ENCODE measurements around the gene ARHGEF16.

Gene ARHGEF16

DNA sequence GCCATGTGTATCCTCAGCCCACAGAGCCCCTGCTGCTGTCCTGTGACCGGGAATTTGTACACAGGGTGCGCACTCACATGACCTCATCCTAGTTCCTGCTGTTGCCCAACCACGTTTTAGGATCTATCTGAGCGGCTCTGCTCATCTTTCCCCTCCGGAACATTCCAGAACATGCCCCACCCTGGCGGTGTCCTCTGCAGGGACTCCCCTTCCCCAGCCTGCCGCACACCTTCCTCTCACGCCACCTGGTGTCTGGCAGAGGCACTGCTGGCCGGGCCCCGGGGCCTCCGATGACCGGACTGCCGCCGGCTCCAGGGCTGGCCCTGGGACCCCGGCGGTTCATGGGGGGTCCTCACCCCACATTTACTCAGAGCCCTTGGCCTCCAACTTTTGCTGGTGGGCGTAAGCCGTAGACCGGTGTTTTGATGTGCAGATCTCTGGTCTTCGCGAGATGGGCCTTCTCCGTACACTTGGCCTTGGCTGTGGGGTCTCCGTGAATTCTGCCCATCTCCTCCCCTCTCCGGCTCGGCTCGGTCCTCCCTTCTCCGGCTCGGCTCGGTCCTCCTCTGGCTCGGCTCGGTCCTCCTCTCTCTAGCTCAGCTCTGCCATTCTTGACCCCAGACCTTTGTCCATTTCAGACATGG is 29.5 kb downstream of the ARHGEF16 start:
- DNase-seq: peak; percentile 33

DNA sequence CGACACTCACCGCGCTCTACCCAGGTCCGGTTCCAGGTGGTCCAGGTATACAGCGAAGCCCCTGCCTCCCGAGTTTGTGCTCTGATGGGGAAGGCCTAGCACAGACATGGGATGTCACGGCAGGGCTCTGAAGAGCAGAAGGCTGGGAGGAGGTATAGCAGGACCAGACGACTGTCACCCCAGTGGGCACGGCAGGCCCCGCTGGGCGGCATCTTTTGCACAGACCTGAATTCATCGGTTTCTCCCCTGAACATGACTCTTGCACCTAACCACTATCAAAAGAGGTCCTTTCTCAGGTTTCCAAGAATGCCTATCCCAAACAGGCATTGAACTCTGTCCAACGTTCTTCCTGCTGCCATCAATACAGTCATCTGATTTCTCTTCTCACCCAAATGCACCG is 30.6 kb downstream of the ARHGEF16 start:
- no peak for DNase-seq

DNA sequence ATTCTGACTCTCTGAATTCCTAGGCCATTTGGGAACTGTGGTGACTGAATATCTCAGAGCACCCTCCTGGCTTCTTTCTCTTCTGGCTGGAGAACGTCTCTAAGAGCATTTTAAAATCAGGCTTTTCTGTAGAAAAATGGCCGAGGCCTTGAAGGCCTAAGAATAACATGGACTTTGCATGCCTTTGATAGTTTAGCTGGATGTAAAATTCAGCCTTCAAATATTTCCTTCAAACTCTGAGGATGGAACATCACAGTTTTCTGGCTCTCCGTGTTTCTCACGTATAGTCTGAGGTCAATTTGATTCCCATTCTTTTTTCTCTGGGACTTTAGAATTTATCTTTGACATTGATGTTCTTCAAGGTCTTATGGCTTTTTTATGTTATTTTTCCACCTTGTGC is 34.0 kb downstream of the ARHGEF16 start:
- DNase-seq: no peak

DNA sequence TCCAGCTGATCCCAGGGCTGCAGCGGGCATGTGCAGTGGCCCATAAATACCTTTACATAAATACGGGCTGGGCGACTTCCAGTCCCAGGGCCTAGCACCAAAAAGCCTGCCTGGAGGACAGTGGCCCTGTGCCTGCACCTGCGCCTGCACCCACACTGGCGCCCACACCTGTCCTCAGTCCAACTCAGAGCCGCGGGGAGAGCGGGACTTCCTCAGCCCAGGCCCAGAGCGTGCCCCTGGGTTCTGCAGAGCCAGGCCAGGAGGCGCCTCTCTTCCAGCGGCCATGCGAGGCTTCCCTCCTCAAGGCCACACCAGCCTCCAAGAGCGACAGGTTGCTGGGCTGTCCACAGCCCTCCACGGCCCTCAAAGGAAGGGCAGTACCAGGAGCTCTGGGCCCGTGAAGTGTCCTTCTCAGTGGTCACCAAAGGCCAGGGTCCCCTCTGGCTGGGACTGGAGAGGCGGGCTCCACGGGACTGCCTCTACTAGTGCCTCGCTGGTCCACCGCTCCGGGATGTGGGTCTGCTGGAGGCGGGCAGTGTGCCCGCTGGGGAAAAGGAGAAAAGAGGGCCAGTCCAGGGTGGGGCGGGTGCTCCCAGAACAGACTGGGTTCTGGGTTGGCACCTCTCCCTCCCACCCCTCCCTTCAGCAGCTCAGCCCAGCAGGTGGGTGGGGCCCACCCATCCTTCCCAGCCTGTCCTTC is 35.7 kb downstream of the ARHGEF16 start:
- DNase-seq: no peak

DNA sequence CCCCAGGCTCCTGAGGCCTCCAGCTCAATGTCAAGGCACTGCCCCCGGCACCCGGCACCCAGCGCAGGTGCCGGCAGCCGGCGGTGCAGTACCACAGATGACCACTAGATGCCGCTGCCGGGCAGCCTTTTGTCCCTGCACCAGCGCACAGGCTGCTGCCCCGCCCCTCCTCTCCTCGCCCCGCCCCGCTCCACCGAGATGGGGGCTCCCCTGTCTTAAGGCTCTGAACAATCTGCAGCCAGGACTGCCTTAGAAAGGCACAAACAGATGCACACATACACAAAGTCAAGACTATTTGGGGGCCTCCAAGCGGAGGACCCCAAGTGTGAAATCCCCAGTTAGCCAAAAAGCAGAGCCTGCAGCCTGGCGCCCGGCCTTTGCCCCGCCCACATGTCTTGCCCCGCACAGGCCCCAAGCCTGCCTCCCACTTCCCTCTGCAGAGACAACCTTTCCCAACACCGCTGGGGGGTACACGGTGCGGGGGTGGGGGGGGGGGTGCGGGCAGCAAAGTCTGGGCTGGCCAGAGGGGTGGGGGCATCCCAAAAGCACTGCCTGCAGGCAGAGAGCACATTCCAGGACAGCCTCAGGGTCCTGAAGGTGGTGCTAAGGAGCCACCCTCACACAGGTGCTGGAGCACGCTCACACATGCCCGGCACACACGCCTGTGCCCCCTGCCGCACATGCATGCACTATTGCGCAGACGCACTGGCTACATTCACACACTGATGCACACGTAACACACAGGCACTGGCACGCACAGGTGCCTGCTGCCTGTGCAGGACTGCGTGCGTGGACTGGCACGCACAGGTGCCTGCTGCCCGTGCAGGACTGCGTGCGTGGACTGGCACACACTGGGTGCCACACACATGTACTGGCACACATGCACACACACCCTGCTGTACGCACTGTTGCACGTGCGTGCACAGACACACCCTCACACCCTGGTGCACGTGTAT is 37.1 kb downstream of the ARHGEF16 start:
- DNase-seq: peak; percentile 79

DNA sequence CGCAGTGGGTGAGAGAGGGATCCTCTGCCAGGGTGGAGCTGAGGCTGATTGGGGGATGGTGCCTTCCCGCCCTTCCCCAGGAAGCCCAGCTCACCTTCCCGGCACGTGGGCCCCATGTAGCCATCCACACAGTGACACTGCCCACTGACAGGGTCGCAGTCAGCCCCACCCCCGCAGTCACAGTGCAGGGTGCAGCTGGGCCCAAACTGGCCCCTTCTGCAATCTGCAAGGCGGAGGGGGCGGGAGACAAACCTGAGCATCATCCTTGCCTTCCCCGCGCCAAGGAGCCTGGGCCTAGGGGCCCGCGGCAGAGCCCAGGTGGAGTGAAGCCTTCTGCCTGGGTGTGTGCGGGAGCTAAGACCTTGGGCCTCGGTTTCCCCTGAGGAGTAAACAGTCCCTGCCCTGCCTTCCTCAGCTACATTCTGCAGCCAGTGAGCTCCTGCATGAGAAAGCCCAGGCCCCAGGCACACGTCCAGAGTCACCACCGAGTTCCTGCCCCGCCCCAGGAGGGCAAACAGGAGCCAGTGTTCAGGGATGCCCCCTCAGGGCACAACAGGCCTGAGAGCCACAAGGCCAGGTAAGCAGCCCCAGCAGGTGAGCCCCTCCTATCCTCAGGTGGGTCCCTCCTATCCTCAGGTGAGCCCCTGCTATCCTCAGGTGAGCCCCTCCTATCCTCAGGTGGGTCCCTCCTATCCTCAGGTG is 38.2 kb downstream of the ARHGEF16 start:
- DNase-seq: no peak

DNA sequence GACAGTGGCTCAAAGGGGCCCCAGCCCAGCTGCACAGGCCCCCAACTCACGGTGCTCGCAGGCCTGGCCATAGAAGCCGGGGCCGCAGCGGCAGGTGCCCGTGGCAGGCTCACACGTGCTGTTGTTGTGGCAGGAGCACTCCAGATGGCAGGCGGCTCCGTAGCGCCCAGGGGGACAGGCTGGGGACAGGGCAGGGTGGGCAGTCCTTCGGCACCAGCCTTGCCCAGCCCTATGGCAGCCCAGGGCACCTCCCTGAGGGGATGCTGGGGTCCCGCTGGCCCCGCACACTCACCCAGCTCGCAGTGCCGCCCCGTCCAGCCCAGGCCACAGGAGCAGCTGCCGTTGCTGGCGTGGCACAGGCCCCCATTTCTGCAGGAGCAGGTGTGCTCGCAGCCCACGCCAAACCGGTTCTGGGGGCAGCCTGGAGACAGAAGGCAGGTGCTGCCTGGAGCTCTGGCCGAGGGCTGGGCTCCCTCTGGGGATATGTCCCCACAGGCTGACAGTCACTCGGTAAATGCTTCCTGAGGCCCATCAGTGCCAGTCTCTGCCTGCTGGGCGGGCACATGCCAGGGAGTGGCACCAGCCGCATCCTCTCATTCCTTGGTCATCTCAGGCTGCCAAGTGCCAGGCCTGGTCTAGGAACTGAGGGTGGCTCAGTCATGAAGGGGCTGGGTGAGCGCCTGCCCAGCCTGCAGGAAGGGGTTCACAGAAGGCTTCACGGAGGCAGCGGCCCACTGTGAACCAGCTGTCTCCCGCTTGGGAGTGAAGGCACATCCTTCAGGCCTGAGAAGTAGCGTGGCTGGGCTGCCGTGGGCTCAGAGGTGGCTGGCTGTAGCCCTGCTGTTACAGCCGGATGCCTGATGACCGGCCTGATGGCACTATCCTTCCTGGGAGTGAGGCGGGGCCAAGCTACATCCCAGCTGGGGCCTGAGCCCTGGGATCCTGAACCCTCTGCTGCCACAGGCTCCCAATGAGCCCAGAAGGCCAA is 40.1 kb downstream of the ARHGEF16 start:
- no peak for DNase-seq

DNA sequence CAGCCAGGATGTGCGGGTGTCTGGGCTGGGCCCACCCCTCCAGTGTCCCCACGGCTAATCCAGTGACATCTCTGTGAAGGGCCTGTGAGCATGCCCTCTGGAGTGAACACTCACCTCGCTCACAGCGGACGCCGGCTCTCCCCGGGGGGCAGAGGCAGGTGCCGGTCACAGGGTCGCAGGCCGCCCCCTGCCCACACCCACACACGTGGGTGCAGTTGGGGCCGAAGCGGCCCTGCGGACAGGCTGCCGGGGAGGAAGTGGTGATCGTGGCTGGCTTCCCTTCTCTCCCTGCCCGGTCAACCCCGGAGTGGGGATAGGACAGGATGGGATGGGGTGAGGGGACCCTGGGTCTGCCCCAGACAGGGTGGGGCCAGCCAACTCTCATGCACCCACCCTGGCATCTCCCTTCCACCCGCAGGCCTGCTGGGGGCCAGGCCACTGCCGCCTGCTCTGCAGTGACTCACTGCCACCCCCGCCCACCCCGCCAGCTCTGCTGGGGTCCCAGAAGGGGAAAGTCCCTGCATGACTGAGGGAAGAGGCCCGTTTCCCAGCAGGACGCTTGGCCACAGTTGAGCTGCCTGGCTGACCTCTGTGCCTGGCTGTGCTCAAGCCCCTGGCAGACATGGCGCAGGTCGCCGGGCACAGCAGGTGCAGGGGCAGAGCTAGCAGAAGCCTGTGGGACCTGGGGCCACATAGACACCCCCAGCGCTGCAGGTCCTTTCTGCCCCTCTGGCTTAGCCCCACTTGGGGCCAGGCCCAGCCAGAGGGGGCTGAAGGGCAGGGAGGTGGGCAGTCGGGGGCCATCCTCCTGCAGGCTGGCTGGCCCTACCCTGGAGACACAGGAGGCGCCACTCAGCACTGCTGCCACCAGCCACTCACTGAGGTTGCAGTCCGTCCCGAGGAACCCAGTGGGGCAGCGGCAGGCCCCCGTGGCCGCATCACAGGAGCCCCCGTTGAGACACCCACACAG is 41.6 kb downstream of the ARHGEF16 start:
- no peak for DNase-seq

DNA sequence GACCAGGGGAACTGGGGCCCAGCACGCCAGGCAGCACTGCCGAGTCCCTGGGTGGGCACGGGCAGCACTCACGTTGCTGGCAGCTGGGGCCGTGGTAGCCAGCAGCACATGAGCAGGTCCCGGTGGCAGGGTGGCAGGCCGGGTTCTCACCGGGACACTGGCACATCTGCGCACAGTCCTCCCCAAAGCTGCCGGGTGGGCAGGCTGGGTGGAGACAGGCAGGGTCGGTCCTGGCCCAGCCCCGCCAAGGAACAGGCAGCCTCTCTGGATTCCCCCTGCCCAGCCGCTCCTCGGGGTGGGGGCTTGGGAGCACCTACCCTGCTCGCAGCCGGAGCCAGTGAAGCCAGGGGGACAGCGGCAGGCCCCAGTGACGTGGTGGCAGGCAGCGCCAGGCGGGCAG is 42.5 kb downstream of the ARHGEF16 start:
- DNase-seq: no peak

DNA sequence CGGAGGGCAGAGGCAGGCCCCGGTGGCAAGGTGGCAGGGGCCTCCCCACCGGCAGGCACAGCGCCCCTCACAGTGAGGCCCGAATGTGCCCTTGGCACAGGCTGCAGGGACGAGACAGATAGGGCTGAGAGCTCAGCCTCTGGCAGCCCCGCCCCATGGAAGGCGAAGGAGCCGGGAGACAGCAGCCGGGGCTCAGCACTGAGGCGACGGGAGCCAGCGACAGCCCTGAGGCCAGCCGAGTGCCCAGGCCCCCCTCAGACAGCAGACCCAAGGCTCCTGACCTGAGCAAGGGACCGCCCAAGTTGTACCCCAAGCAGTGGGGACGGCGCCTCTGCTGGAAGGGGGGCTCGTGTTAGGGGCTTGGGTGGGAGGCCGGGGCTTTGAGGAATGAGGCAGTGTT is 43.1 kb downstream of the ARHGEF16 start:
- DNase-seq: no peak

DNA sequence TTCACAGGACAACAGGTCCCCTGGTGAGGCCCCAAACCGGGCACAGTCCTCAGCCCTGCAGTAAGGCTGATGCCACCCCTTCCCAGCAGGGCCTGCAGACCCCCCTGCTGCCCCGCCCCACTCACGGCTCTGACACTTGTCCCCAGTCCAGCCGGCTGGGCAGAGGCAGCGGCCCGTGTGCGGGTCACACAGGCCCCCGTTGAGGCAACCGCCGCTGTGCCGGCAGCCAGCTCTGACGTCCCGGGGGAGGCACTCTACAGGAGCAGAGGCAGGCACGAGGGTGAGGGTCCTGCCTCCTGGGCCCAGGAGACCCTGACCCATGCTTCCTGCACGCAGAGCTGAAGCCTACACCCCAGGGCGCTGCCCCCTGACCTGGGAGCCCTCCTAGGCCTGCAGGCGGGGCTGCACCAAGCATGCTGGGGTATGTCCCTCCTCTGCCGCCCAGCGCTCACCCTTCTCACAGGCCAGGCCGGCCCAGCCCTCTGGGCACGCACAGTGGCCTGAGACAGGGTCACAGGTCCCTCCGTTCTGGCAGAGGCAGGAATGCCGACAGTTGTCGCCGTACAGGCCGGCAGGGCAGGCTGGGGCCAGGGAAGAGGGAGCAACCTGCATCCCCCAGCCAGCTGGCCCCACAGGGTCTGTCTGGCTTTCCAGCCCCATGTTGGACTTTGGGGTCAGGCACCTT is 43.9 kb downstream of the ARHGEF16 start:
- no peak for DNase-seq

DNA sequence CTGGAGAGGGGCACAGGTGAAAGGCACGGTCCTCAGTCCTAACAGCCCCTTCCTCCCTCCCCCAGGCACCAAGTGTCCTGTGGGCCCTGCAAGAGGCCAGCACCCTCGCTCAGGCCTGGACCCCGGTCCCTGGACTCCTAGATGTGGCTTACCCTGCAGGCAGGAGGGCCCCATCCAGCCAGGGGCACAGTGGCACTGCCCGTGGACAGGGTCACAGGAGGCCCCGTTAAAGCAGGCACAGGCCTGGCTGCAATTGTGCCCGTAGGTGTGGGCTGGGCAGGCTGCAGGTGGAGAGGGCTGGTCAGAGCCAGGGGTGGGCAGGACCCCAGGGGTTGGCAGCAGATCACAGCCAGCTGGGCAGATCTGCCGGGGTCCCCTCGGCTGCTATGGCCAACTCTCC is 44.5 kb downstream of the ARHGEF16 start:
- DNase-seq: no peak

DNA sequence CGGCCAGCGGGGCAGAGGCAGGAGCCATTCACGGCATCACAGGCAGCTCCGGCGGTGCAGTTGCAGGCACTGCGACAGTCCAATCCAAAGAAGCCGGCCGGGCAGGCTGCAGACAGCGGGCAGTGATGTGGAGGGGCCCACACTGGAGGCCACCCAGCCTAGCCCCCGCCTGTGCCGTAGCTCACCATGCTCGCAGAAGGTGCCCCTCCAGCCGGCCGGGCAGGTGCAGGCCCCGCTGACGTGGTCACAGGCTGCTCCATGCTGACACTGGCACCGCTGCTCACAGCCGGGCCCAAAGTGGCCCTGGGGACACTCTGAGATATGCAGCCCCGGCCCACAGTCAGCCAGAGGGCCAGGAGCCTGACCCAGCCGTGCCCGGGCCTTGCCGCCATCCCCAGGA is 45.1 kb downstream of the ARHGEF16 start:
- DNase-seq: no peak

DNA sequence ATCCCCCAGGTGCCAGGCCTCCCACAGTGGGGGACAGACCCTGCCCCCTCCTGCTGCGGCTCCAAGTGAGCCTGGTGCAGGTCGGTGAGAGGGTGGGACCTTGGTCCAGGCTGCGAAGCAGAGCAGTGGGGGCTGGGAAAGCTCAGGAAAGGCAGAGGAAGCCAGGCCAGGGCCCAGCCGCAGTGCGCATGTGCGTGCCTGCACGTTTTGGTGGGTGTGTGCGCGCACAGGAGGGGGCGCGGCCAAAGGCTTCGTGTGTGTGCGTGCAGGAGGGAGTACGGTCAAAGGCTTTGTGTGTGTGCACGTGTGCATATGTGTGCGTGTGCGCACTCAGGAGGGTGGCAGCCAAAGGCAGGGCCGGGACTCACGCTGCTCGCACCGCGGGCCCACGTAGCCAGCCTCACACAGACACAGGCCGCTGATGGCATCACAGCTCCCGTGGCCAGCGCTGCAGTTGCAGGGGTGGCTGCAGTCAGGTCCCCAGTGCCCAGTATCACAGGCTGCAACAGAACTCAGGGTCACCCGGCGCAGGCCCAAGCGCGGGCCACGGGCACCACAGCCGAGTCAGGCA is 45.9 kb downstream of the ARHGEF16 start:
- DNase-seq: no peak

DNA sequence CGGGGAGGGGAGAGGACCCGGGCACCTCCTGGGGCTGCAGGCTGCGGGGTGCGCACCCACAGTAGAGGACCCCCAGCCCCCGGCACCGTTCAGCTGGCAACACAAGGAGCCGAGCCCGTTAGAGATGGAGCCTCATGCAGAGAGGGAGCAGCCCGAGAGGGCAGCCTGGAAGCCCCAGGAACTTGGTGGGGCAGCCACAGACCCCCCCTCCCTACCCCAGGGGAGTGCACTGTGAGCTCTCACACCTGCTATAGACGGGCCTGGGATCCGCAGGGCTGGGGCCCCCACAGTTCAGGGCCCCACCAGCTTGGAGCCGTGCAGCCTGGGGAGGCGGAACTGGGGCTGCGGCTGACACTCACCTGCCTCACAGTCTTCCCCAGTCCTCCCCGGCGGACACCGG is 47.0 kb downstream of the ARHGEF16 start:
- no peak for DNase-seq

DNA sequence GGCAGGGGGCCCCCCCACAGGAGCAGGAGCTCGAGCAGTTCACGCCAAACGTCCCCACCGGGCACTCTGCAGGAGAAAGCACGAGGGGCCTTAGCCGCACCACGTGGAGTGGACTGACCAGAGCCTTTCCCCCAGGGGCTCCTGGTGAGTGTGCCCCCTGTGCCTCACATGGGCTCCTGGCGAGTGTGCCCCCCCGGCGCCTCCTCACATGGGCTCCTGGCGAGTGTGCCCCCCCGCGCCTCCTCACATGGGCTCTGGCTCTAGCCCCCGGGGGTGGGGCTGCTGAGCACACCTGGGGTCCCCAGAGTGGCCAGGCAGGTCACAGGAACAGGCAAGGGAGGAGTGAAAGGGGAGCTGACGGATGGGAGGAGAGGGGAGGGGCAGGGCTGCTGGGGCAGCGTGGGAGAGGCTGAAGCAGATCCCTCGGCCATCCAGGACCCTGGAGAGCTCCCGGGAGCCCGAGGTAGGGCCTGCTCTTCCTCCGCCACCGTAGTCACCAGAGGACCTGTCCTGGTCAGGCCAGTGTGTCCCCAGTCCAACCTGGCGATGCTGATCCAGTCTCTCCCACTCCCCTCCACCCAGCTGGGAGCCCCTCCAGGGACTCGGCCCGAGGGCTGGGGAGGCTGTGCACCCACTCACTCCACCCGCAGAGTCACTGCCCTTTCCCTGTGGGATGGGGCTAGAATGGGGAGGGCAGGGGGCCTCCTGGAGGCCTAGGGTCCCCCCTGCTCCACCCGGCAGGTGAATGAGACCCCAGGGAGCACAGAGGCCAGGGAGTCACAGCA is 47.6 kb downstream of the ARHGEF16 start:
- no peak for DNase-seq

DNA sequence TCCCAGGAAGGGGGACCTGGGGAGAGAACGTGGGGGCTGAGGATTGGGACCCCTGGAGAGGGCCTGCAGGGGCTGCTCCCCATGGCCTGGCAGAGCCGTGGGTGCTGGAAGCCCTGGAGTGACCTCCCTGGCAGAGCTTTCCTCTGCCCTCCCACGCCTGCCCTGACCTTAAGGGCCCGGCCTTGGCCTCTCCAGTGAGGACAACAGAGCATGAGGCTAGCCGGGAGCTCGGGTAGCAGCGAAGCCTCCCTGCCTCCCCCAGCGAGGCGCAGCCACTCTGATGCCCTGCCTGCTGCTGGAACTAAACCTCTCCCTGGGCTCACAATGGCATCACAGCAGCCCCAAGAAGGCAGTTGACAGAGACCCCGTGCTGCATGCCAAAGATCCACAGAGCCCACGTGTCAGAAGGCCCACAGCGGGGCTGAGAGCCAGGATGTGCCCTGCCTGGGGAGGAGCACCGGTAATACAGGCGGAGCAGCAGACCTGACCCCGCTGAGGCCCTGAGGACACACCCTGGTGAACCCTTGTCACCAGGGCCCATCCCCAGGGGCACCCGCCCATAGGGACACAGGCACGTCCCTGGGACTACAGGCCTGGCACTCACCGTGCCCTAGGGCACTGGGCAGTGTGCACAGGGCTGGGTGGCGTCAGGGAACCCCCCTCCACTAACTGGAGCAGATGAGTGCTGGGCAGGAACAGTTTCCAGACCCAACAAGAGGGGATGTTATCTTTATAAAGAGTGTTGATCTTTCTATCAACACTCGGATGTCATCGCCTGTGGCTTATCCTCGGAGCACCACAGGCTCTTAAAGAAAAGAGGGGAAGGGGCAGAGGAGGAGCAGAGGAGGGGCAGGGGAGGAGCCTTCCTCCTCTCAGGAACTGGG is 48.4 kb downstream of the ARHGEF16 start:
- no peak for DNase-seq

DNA sequence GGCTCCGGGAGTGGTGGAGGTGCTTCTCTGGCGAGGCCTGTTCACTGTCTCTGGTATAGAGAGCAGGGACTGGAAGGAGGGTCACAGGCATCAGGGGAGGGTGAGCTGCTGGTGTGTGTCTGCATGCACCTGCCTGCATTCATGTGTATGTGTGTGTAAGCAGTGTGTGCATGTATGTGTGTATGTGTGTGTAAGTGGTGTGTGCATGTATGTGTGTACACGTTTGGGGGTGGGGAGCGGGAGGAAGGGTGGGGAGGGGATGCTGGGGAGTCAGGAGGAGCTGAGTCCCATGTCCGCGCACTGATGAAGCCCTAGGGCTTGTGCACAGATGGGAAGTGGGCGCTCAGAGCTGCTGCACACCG is 49.0 kb downstream of the ARHGEF16 start:
- DNase-seq: no peak
